ENCODE measurements around the gene ALK.

DNA sequence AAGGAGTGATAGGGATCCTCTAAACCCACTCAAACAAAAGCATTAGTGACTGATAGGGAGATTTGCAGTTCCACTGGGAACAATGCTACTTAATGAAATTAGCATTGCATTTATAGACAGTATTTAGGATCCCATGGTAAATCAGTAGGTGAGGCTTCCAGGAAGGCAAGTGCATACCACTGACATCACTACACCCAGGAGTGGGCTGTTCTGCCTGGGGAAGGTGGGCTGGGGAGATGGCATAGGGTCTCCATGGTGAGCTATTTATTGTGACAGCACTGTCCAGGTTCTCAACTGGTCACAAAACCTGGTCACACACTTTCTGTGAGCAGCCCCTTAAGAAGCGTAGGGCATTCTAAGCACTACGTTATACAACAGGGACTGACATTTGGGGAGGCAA, 262.2 kb downstream of the ALK start:
- TF ChIP-seq, protein P1, sequence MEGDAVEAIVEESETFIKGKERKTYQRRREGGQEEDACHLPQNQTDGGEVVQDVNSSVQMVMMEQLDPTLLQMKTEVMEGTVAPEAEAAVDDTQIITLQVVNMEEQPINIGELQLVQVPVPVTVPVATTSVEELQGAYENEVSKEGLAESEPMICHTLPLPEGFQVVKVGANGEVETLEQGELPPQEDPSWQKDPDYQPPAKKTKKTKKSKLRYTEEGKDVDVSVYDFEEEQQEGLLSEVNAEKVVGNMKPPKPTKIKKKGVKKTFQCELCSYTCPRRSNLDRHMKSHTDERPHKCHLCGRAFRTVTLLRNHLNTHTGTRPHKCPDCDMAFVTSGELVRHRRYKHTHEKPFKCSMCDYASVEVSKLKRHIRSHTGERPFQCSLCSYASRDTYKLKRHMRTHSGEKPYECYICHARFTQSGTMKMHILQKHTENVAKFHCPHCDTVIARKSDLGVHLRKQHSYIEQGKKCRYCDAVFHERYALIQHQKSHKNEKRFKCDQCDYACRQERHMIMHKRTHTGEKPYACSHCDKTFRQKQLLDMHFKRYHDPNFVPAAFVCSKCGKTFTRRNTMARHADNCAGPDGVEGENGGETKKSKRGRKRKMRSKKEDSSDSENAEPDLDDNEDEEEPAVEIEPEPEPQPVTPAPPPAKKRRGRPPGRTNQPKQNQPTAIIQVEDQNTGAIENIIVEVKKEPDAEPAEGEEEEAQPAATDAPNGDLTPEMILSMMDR (conservative IDR thresholded peaks at IDR 0.05 in 1 of 2, IDR thresholded peaks at IDR 0.05 in 1 of 2; ENCODE audit: low read depth in 1 of 2, low read length in 2 of 2), result no peak
- no peak for TF ChIP-seq EZH2 (IDR thresholded peaks at IDR 0.05; ENCODE audit: low read length, missing control alignments)
